Activated CD8-positive, alpha-beta T cell treated with anti-CD3 and anti-CD28 coated beads for 36 hours (primary cell): ENCODE measurements around the gene CHMP3. TPM values are rescaled to one million over a fixed set of nuclear protein-coding genes. Genes with fewer than 3 reads are reported as not detected.
A peak's percentile ranks its signal among the peaks of the same experiment; 100 is the strongest.

Experiments used
- ATAC-seq: fragments of 200-7000 bp; cut with Tn5 transposase; one replicate; pipeline ENCODE4 v1.10.0; 2021; ENCODE audit warnings: mild to moderate bottlenecking, moderate library complexity
- CTCF ChIA-PET: fragments of 350-600 bp; sonication (Branson Sonifier 250); formaldehyde crosslinking; loops from one replicate; lab custom pipeline; 2021; ENCODE audit warnings: antibody characterized with exemption; lab: Charles Lee
- POLR2A ChIA-PET: fragments of 350-600 bp; sonication (Branson Sonifier 250); formaldehyde crosslinking; loops from one replicate; lab custom pipeline; 2021; ENCODE audit warnings: antibody characterized with exemption; lab: Charles Lee
- DNase-seq: peaks from one replicate; pipeline ENCODE4 v3.0.0-alpha.2; 2020
- H3K27ac Mint-ChIP-seq: one replicate; pipeline ENCODE4 v1.8.0; 2021; ENCODE audit warnings: mild to moderate bottlenecking, mixed read lengths
- H3K27me3 Mint-ChIP-seq: one replicate; pipeline ENCODE4 v1.8.0; 2021; ENCODE audit warnings: mixed read lengths
- H3K36me3 Mint-ChIP-seq: one replicate; pipeline ENCODE4 v1.8.0; 2021; ENCODE audit warnings: low read depth, mixed read lengths
- H3K4me1 Mint-ChIP-seq: one replicate; pipeline ENCODE4 v1.8.0; 2021; ENCODE audit warnings: low read depth, mixed read lengths
- H3K4me3 Mint-ChIP-seq: one replicate; pipeline ENCODE4 v1.8.0; 2021; ENCODE audit warnings: mild to moderate bottlenecking, moderate library complexity, mixed read lengths
- H3K9me3 Mint-ChIP-seq: one replicate; pipeline ENCODE4 v1.8.0; 2021; ENCODE audit warnings: mixed read lengths
- intact Hi-C: fragments of 100-400 bp; cut with micrococcal nuclease; formaldehyde crosslinking; loops from one replicate; pipeline ENCODE4 v1.10.0; 2022
- total RNA-seq, 2 experiments: library from RNA; stranded (reverse); gene quantifications; one replicate each; pipeline ENCODE4 v1.2.3, GENCODE V29; 2021
- TF ChIP-seq, protein P1 (sequence below): fragments of 200-600 bp; IDR thresholded peaks from one replicate; pipeline ENCODE4 v1.8.0; 2022; ENCODE audit warnings: antibody characterized with exemption, mild to moderate bottlenecking

CHMP3 gene
- total RNA-seq, 2 experiments from 2014 or later: 30.1 to 31.6 TPM

DNA sequence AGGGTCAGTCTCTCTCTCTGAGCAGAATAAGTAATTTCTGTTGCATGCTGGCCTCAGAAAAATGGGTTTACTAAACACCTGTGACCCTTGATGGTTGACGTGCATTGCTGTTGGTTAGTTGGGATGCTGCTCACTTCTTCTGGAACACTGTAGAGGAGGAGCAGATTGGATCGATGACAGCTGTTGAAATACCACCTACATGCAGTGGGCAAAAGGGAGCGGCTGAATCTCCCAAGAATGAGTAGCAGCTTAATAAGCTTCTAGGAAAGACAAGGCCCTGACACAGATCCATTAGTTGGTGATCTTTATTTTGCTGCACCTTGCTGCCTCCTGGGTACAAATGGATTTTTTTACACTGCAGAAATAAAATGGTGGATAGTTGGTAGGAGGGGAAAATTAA is 78.9 kb downstream of the CHMP3 start:
- DNase-seq (no peak), ATAC-seq (no peak)
- Mint-ChIP-seq H3K4me1 (peaks cover 45% of the 10 kb centered on the region), H3K9me3 (no peaks in the 10 kb centered on the region), H3K4me3 (no peak overlapping the region), H3K27me3 (no peaks in the 10 kb centered on the region), H3K36me3 (peaks cover 91% of the 10 kb centered on the region), H3K27ac (peak overlapping the region; percentile 66)
- ChIA-PET CTCF (no interaction called here), POLR2A (no interaction called here)
- intact Hi-C loops: no loop called here
- TF ChIP-seq, protein P1, sequence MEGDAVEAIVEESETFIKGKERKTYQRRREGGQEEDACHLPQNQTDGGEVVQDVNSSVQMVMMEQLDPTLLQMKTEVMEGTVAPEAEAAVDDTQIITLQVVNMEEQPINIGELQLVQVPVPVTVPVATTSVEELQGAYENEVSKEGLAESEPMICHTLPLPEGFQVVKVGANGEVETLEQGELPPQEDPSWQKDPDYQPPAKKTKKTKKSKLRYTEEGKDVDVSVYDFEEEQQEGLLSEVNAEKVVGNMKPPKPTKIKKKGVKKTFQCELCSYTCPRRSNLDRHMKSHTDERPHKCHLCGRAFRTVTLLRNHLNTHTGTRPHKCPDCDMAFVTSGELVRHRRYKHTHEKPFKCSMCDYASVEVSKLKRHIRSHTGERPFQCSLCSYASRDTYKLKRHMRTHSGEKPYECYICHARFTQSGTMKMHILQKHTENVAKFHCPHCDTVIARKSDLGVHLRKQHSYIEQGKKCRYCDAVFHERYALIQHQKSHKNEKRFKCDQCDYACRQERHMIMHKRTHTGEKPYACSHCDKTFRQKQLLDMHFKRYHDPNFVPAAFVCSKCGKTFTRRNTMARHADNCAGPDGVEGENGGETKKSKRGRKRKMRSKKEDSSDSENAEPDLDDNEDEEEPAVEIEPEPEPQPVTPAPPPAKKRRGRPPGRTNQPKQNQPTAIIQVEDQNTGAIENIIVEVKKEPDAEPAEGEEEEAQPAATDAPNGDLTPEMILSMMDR: no peak

DNA sequence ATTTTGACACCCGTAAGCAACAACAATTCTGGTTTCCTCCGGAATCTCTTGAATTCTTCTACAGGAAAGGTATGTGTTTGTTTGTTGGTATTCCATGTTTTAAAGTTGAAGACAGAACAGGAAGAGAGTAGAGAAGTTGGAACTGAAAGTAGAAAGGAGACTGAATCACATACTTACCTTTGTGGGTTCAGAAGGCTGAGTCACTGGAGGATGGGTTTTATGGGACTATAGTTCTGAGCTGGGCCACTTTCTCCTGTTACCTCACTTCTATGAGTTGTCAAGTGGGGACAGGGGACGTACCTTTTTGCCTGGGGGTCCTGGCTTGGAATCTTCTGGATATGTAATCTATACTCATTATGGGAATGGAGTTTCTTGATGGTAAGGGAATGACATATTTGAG is 81.2 kb downstream of the CHMP3 start:
- peaks cover 56% of the 10 kb centered on the region for H3K4me1 Mint-ChIP-seq
- ChIA-PET CTCF (no interaction called here), POLR2A (interaction anchor here (1.4 kb wide), 1 partner anchor 9 kb away, joined by 3 read pairs; no protein-coding TSS in a partner anchor)
- no peaks in the 10 kb centered on the region for H3K27me3 Mint-ChIP-seq
- DNase-seq: peak; percentile 37
- peak; percentile 85 for ATAC-seq
- no peak overlapping the region for H3K4me3 Mint-ChIP-seq
- peaks cover 92% of the 10 kb centered on the region for H3K36me3 Mint-ChIP-seq
- H3K27ac Mint-ChIP-seq: peak overlapping the region; percentile 70
- H3K9me3 Mint-ChIP-seq: no peaks in the 10 kb centered on the region
- intact Hi-C loops: no loop called here
- TF ChIP-seq, protein P1: no peak

- peaks cover 53% of the 10 kb centered on the region for H3K4me1 Mint-ChIP-seq
- intact Hi-C loops: no loop called here
- TF ChIP-seq, protein P1: no peak
- DNase-seq (no peak), ATAC-seq (no peak)
- H3K36me3 Mint-ChIP-seq: peaks cover 91% of the 10 kb centered on the region
- H3K27me3 Mint-ChIP-seq: no peaks in the 10 kb centered on the region
- H3K9me3 Mint-ChIP-seq: no peaks in the 10 kb centered on the region
- ChIA-PET POLR2A (interaction anchor here (0.7 to 0.9 kb wide), 3 partner anchors 21 to 31 kb away, joined by 3 to 4 read pairs (median 3); no protein-coding TSS in a partner anchor), CTCF (interaction anchor here (0.9 kb wide), 1 partner anchor 22 kb away, joined by 3 read pairs; no protein-coding TSS in a partner anchor)
- peak overlapping the region; percentile 36 for H3K27ac Mint-ChIP-seq
- H3K4me3 Mint-ChIP-seq: no peak overlapping the region
Observed at GRCh38 chr2:86480105-86480504, 83.1 kb downstream of the CHMP3 start.

- intact Hi-C loops: no loop called here
- Mint-ChIP-seq H3K27me3 (no peaks in the 10 kb centered on the region), H3K9me3 (no peaks in the 10 kb centered on the region), H3K36me3 (peaks cover 86% of the 10 kb centered on the region), H3K4me3 (no peak overlapping the region), H3K4me1 (peaks cover 47% of the 10 kb centered on the region), H3K27ac (peak overlapping the region; percentile 52)
- TF ChIP-seq, protein P1: no peak
- DNase-seq (no peak), ATAC-seq (no peak)
- ChIA-PET POLR2A (interaction anchor here (2.5 kb wide), 1 partner anchor 9 kb away, joined by 9 read pairs; no protein-coding TSS in a partner anchor), CTCF (interaction anchor here (1.1 kb wide), 1 partner anchor 9 kb away, joined by 4 read pairs; no protein-coding TSS in a partner anchor)
Observed at GRCh38 chr2:86477349-86477748, 85.9 kb downstream of the CHMP3 start.

GRCh38 chr2:86476918-86477317 is 86.3 kb downstream of the CHMP3 start:
- H3K9me3 Mint-ChIP-seq: no peaks in the 10 kb centered on the region
- peaks cover 85% of the 10 kb centered on the region for H3K36me3 Mint-ChIP-seq
- intact Hi-C loops: no loop called here
- TF ChIP-seq, protein P1: no peak
- no peaks in the 10 kb centered on the region for H3K27me3 Mint-ChIP-seq
- H3K4me3 Mint-ChIP-seq: no peak overlapping the region
- H3K4me1 Mint-ChIP-seq: peaks cover 46% of the 10 kb centered on the region
- CTCF ChIA-PET: interaction anchor here (1.1 to 1.2 kb wide), 2 partner anchors 8 to 9 kb away, joined by 3 to 4 read pairs; no protein-coding TSS in a partner anchor
- DNase-seq: no peak
- ATAC-seq: no peak
- no peak overlapping the region for H3K27ac Mint-ChIP-seq
- POLR2A ChIA-PET: no interaction called here
